ENCODE results near the gene NIF3L1.

- no peak for TF ChIP-seq POLR2AphosphoS5 (IDR thresholded peaks at IDR 0.05)
- no peak for TF ChIP-seq CTCF (IDR thresholded peaks at IDR 0.05)
- TF ChIP-seq POLR2A (IDR thresholded peaks at IDR 0.05), result no peak
Observed at GRCh38 chr2:200863782-200864175, 25.4 kb upstream of the NIF3L1 start.

Measured in suprapubic skin (tissue), 4 donors.